DND-41 (cell line): ENCODE results near the gene ASCL2.
A peak's percentile ranks its signal among the peaks of the same experiment; 100 is the strongest.

Experiments used
- ATAC-seq: fragments of 200-7000 bp; cut with Tn5 transposase; 3 replicates; pipeline ENCODE4 v1.9.1; 2021; ENCODE audit warnings: low read depth; ENCODE audit not compliant: insufficient read depth
- DNase-seq: peaks from one replicate; pipeline ENCODE4 v3.0.0-alpha.2; 2020
- H2AFZ ChIP-seq: 2 replicates; pipeline ENCODE4 v1.6.0; 2012; ENCODE audit warnings: low read depth, low read length
- H3K27ac ChIP-seq: 2 replicates; pipeline ENCODE4 v1.5.1; 2012; ENCODE audit warnings: low read length, inconsistent platforms
- H3K27me3 ChIP-seq: fragments of 200-600 bp; sonication (generic); 2 replicates; pipeline ENCODE4 v1.6.0; 2012; ENCODE audit warnings: low read length, mild to moderate bottlenecking, inconsistent platforms; ENCODE audit not compliant: insufficient read depth, poor library complexity
- H3K36me3 ChIP-seq: 2 replicates; pipeline ENCODE4 v1.5.1; 2012; ENCODE audit warnings: low read length, inconsistent platforms; ENCODE audit not compliant: insufficient read depth
- H3K4me1 ChIP-seq: 2 replicates; pipeline ENCODE4 v1.5.1; 2012; ENCODE audit warnings: mild to moderate bottlenecking, low read length; ENCODE audit not compliant: insufficient read depth
- H3K4me2 ChIP-seq: 2 replicates; pipeline ENCODE4 v1.6.0; 2012; ENCODE audit warnings: mild to moderate bottlenecking, moderate library complexity, low read length, inconsistent platforms; ENCODE audit not compliant: insufficient read depth
- H3K4me3 ChIP-seq, 2 experiments: fragments of 200-600 bp in 1 of 2; shearing (Covaris generic) in 1 of 2; 2 replicates each; pipeline ENCODE4 v1.5.1; 2012 to 2016; ENCODE audit warnings: inconsistent platforms in 2 of 2, low read length in 2 of 2, mild to moderate bottlenecking in 2 of 2, low read depth in 1 of 2, moderate library complexity in 1 of 2
- H3K79me2 ChIP-seq: 2 replicates; pipeline ENCODE4 v1.6.0; 2012; ENCODE audit warnings: low read length, inconsistent platforms; ENCODE audit not compliant: insufficient read depth
- H3K9ac ChIP-seq: 2 replicates; pipeline ENCODE4 v1.6.0; 2012; ENCODE audit warnings: low read depth, mild to moderate bottlenecking, inconsistent platforms, low read length, moderate library complexity
- H3K9me3 ChIP-seq: 2 replicates; pipeline ENCODE4 v1.5.1; 2012; ENCODE audit warnings: low read length, moderate library complexity, mild to moderate bottlenecking, inconsistent platforms; ENCODE audit not compliant: insufficient read depth, severe bottlenecking
- H4K20me1 ChIP-seq: 2 replicates; pipeline ENCODE4 v1.6.0; 2012; ENCODE audit warnings: low read length; ENCODE audit not compliant: insufficient read depth
- EZH2 ChIP-seq: IDR thresholded peaks from 3 replicates; pipeline ENCODE4 v1.6.1; 2012; ENCODE audit warnings: borderline replicate concordance, low read depth, mild to moderate bottlenecking, moderate library complexity, low read length, inconsistent platforms; ENCODE audit not compliant: severe bottlenecking
- TF ChIP-seq, protein P1 (sequence below): IDR thresholded peaks from 2 replicates; pipeline ENCODE4 v1.5.1; 2012; ENCODE audit warnings: borderline replicate concordance, low read length, moderate library complexity, mild to moderate bottlenecking; ENCODE audit not compliant: poor library complexity, severe bottlenecking; ENCODE audit errors: extremely low read depth

ASCL2 gene

DNA sequence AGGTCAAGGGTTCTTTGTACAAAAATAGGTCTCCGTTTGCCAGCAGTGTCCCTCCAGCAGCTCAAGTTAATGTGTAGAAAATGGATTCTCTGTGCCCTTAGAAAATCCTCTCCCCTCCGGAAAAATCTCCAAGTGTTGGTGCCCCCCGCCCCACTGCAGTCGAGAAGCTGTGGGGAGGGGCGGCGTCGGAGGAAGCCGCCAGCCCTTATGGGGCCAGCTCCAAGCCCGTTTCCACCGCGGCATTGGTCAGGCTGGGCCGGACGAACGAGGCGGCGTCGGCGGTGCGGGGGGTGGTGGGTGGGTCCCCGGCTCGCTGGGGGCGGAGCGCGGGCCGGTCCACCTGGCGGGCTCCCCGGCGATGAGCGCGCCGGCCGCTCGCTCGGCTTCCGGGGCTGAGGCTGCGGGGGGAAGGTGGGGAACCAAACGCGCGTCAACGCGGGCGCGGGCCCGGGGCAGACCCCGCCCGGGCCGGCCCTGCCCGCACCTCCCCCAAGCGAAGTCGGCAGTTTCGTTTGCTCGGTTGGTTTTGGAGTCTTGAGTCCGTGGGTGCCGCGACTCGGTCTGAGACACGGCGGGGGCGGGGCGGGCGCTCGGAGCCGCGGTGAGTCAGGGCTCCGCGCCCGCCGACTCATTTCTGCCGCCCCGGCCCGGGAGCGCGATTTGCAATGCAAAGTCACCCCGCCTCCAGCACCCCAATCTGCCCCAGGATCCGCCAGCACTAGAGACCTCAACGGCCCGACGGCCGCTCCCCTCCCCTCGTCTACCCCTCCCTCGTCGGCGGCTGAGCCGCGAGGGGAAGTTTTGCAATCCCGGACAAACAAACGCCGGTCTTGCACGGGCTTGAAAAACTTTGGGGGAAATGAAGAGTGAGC is 1.4 kb downstream of the ASCL2 start:
- Histone ChIP-seq H2AFZ (peak overlapping the region; percentile 70), H3K27me3 (no peaks in the 10 kb centered on the region), H4K20me1 (no peaks in the 10 kb centered on the region)

DNA sequence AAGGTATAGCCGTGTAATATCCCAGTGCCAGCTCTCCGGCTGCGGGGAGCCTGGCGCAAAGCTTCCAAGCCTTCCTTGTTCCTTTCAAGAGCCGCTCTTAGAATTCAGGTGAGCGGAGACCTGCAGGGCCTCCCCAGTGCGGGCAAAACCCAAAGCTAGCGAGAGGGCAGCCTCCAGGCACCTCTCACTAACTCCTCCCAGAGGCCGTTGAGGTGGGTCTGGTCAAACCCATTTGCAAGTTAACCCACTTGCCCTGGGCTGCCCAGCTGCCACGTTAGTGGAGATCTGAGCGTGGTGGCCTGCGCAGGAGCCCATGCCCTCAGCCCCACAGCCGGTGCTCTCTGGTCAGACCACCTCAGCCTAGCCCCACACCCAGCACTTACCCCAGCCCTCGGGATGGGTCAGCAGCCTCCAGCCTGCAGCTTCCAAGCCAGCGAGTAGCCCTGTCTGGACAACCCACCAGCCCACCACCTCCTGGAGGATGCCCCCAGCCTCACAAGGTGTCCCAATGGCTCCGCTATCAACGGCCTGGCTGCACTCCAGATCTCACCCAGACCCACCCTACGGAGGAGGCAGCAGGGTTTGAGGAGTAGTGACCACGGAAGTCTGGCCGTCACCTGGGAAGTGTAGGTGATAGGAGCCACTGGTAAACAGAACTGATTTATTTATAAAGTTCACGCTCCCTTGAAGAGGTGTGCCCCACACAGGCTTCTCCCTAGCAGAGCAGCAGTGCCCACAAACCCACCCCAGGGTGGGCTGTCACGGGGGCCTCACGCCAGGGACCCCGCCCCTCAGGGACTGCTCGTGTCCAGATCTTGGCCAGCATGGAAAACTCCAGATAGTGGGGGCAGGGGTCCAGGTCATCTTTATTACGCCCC is 2.3 kb downstream of the ASCL2 start:
- peak overlapping the region; percentile 54 for H3K4me2 ChIP-seq
- ATAC-seq, result no peak

More for the DNA sequence above, 1.4 kb downstream of the ASCL2 start:
- Histone ChIP-seq H3K27ac (peak overlapping the region; percentile 96), H3K36me3 (no peaks in the 10 kb centered on the region), H3K4me1 (peaks cover 61% of the 10 kb centered on the region), H3K9ac (peak overlapping the region; percentile 74), H3K9me3 (no peaks in the 10 kb centered on the region), H3K4me3 (peak overlapping the region; percentile 20 to 60; a peak in 3 of 4 replicates), H3K4me2 (peak overlapping the region; percentile 54), H3K79me2 (no peaks in the 10 kb centered on the region)
- TF ChIP-seq, protein P1, sequence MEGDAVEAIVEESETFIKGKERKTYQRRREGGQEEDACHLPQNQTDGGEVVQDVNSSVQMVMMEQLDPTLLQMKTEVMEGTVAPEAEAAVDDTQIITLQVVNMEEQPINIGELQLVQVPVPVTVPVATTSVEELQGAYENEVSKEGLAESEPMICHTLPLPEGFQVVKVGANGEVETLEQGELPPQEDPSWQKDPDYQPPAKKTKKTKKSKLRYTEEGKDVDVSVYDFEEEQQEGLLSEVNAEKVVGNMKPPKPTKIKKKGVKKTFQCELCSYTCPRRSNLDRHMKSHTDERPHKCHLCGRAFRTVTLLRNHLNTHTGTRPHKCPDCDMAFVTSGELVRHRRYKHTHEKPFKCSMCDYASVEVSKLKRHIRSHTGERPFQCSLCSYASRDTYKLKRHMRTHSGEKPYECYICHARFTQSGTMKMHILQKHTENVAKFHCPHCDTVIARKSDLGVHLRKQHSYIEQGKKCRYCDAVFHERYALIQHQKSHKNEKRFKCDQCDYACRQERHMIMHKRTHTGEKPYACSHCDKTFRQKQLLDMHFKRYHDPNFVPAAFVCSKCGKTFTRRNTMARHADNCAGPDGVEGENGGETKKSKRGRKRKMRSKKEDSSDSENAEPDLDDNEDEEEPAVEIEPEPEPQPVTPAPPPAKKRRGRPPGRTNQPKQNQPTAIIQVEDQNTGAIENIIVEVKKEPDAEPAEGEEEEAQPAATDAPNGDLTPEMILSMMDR, result no peak
- TF ChIP-seq EZH2, result no peak
- ATAC-seq (peak; percentile 47), DNase-seq (peak; percentile 80)

DNA sequence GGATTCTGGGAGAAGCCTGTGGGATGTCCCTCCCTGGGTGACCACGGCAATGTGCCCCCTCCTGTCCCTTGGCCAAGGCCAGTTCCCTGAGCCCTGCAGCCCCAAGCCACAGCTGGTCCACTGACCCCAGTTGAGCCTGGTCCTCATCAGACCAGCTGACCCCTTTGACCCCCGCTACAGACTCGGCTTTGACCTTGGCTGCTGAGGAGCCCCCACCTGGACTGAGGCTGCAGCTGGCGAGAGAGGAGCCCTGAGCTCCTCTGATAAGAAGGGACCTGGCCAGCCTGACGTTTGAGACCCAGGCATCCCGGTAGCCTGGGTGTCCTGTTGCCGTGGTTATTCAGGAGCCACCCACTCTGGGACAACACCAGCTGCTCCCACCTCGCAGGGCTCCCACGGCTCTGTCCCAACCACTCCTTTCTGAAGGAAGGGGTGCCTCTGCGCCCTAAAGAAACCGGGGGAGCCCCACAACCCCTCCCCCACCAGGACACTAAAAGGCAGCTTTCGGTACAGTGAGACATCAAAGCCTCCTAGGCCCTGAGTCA is 3.0 kb downstream of the ASCL2 start:
- Histone ChIP-seq H3K4me2 (peak overlapping the region; percentile 54), H3K27me3 (no peaks in the 10 kb centered on the region), H3K9me3 (no peaks in the 10 kb centered on the region), H2AFZ (no peak overlapping the region), H3K4me1 (peaks cover 73% of the 10 kb centered on the region), H3K36me3 (no peaks in the 10 kb centered on the region), H4K20me1 (no peaks in the 10 kb centered on the region), H3K27ac (peak overlapping the region; percentile 96), H3K79me2 (no peaks in the 10 kb centered on the region), H3K9ac (peak overlapping the region; percentile 74), H3K4me3 (peak overlapping the region in 1 of 2 experiments; percentile 60; a peak in 2 of 4 replicates)
- DNase-seq (peak; percentile 32), ATAC-seq (no peak)
- no peak for TF ChIP-seq EZH2
- TF ChIP-seq, protein P1, result no peak

More for the DNA sequence above, 2.3 kb downstream of the ASCL2 start:
- Histone ChIP-seq H3K9me3 (no peaks in the 10 kb centered on the region), H3K4me3 (peak overlapping the region in 1 of 2 experiments; percentile 60; a peak in 3 of 4 replicates), H4K20me1 (no peaks in the 10 kb centered on the region), H2AFZ (no peak overlapping the region; the same call in 1 of the 2 replicates), H3K4me1 (peaks cover 69% of the 10 kb centered on the region), H3K27ac (peak overlapping the region; percentile 96), H3K36me3 (no peaks in the 10 kb centered on the region), H3K9ac (peak overlapping the region; percentile 74), H3K27me3 (no peaks in the 10 kb centered on the region), H3K79me2 (no peaks in the 10 kb centered on the region)
- no peak for DNase-seq
- no peak for TF ChIP-seq EZH2
- TF ChIP-seq, protein P1, result no peak
